Astrocyte (in vitro differentiated cells and primary cell): ENCODE results near the gene FOSL2. TPM values are rescaled to one million over a fixed set of nuclear protein-coding genes. Genes with fewer than 3 reads are reported as not detected.
A peak's percentile ranks its signal among the peaks of the same experiment; 100 is the strongest.

Source experiments
- DNase-seq: peaks from one replicate; pipeline ENCODE4 v3.0.0-alpha.2; 2010; ENCODE audit warnings: low read depth
- FAIRE-seq: peaks from 2 replicates; lab custom pipeline; 2011; peaks lifted over from hg19 to GRCh38; lab: Jason Lieb, UNC
- H2AFZ ChIP-seq: 2 replicates; pipeline ENCODE4 v1.6.0; 2012; ENCODE audit warnings: low read depth, low read length, inconsistent platforms
- H3K27ac ChIP-seq: 2 replicates; pipeline ENCODE4 v1.5.1; 2011; ENCODE audit warnings: low read depth, low read length, inconsistent platforms
- H3K27me3 ChIP-seq: 2 replicates; pipeline ENCODE4 v1.6.0; 2011; ENCODE audit warnings: low read length, inconsistent platforms; ENCODE audit not compliant: insufficient read depth
- H3K36me3 ChIP-seq: 2 replicates; pipeline ENCODE4 v1.5.1; 2011; ENCODE audit warnings: low read length, inconsistent platforms; ENCODE audit not compliant: insufficient read depth
- H3K4me1 ChIP-seq: 2 replicates; pipeline ENCODE4 v1.5.1; 2011; ENCODE audit warnings: low read length, inconsistent platforms; ENCODE audit not compliant: insufficient read depth
- H3K4me2 ChIP-seq: 2 replicates; pipeline ENCODE4 v1.6.0; 2012; ENCODE audit warnings: low read length, inconsistent platforms
- H3K4me3 ChIP-seq: 2 replicates; pipeline ENCODE4 v1.5.1; 2011; ENCODE audit warnings: low read depth, mild to moderate bottlenecking, low read length, inconsistent platforms; ENCODE audit not compliant: insufficient read depth
- H3K79me2 ChIP-seq: 2 replicates; pipeline ENCODE4 v1.6.0; 2012; ENCODE audit warnings: mild to moderate bottlenecking, low read length, inconsistent platforms; ENCODE audit not compliant: insufficient read depth
- H3K9ac ChIP-seq: 2 replicates; pipeline ENCODE4 v1.6.0; 2012; ENCODE audit warnings: mild to moderate bottlenecking, low read length, inconsistent platforms
- H3K9me3 ChIP-seq: 2 replicates; pipeline ENCODE4 v1.5.1; 2012; ENCODE audit warnings: low read depth, mild to moderate bottlenecking, low read length, inconsistent platforms; ENCODE audit not compliant: insufficient read depth
- H4K20me1 ChIP-seq: 2 replicates; pipeline ENCODE4 v1.6.0; 2012; ENCODE audit warnings: low read length, inconsistent platforms; ENCODE audit not compliant: insufficient read depth
- H3K27ac Mint-ChIP-seq: one replicate; pipeline ENCODE4 v1.8.0; 2021; ENCODE audit warnings: mild to moderate bottlenecking, mixed read lengths; ENCODE audit not compliant: unreplicated experiment
- H3K27me3 Mint-ChIP-seq: one replicate; pipeline ENCODE4 v1.8.0; 2021; ENCODE audit warnings: low read depth, mixed read lengths; ENCODE audit not compliant: unreplicated experiment
- H3K36me3 Mint-ChIP-seq: one replicate; pipeline ENCODE4 v1.8.0; 2021; ENCODE audit warnings: low read depth, mixed read lengths; ENCODE audit not compliant: unreplicated experiment
- H3K4me1 Mint-ChIP-seq: one replicate; pipeline ENCODE4 v1.8.0; 2021; ENCODE audit warnings: low read depth, mixed read lengths; ENCODE audit not compliant: unreplicated experiment
- H3K4me3 Mint-ChIP-seq: one replicate; pipeline ENCODE4 v1.8.0; 2021; ENCODE audit warnings: mild to moderate bottlenecking, moderate library complexity, mixed read lengths; ENCODE audit not compliant: unreplicated experiment
- H3K9me3 Mint-ChIP-seq: one replicate; pipeline ENCODE4 v1.8.0; 2021; ENCODE audit warnings: mild to moderate bottlenecking, mixed read lengths; ENCODE audit not compliant: unreplicated experiment
- EZH2 ChIP-seq: IDR thresholded peaks from 2 replicates; pipeline ENCODE4 v1.6.1; 2012; ENCODE audit warnings: mild to moderate bottlenecking, low read length, inconsistent platforms; ENCODE audit not compliant: insufficient read depth
- total RNA-seq: library from RNA; stranded (reverse); gene quantifications from 2 replicates; pipeline ENCODE4 v1.2.1, GENCODE V29; 2021
- TF ChIP-seq, protein P1 (sequence below): IDR thresholded peaks from 2 replicates; pipeline ENCODE4 v1.5.1; 2011; ENCODE audit warnings: low read depth, mild to moderate bottlenecking, inconsistent platforms, low read length, moderate library complexity; ENCODE audit not compliant: insufficient read depth

Gene FOSL2
- total RNA-seq, 1 donor from 2014 or later, result 158 TPM

DNA sequence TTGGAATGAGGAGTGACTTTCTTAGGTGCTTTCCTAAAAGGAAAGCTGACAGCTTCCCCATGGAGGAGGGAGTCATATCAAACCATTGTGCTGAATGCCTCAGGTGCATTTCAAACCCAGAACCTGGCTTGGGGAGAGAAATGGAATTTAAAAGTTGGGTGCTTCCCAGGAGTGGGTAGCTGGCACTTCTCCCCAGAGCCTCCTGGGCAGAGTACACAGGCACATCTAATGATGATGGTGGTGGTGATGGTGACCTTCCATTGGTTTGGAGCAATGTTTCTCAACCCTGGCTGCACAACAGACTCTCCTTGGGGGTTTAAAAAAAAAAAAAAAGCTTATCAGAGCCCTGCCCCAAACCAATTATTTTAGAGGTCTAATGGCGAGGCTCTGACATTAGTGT, 8.3 kb downstream of the FOSL2 start:
- H3K4me3 Mint-ChIP-seq, result peak overlapping the region; percentile 68
- Histone ChIP-seq H2AFZ (no peak overlapping the region), H4K20me1 (peaks cover 97% of the 10 kb centered on the region), H3K4me2 (peak overlapping the region; percentile 95), H3K79me2 (peaks cover 100% of the 10 kb centered on the region), H3K27me3 (no peaks in the 10 kb centered on the region), H3K36me3 (peaks cover 27% of the 10 kb centered on the region), H3K27ac (no peak overlapping the region), H3K4me1 (peaks cover 60% of the 10 kb centered on the region), H3K4me3 (no peak overlapping the region), H3K9me3 (no peaks in the 10 kb centered on the region), H3K9ac (no peak overlapping the region)
- H3K36me3 Mint-ChIP-seq, result peaks cover 32% of the 10 kb centered on the region
- FAIRE-seq, result no peak
- no peak for TF ChIP-seq EZH2
- TF ChIP-seq, protein P1, sequence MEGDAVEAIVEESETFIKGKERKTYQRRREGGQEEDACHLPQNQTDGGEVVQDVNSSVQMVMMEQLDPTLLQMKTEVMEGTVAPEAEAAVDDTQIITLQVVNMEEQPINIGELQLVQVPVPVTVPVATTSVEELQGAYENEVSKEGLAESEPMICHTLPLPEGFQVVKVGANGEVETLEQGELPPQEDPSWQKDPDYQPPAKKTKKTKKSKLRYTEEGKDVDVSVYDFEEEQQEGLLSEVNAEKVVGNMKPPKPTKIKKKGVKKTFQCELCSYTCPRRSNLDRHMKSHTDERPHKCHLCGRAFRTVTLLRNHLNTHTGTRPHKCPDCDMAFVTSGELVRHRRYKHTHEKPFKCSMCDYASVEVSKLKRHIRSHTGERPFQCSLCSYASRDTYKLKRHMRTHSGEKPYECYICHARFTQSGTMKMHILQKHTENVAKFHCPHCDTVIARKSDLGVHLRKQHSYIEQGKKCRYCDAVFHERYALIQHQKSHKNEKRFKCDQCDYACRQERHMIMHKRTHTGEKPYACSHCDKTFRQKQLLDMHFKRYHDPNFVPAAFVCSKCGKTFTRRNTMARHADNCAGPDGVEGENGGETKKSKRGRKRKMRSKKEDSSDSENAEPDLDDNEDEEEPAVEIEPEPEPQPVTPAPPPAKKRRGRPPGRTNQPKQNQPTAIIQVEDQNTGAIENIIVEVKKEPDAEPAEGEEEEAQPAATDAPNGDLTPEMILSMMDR, result no peak
- H3K9me3 Mint-ChIP-seq, result no peaks in the 10 kb centered on the region
- no peak for DNase-seq
- peak overlapping the region; percentile 34 for H3K27ac Mint-ChIP-seq
- no peaks in the 10 kb centered on the region for H3K27me3 Mint-ChIP-seq
- peaks cover 67% of the 10 kb centered on the region for H3K4me1 Mint-ChIP-seq

DNA sequence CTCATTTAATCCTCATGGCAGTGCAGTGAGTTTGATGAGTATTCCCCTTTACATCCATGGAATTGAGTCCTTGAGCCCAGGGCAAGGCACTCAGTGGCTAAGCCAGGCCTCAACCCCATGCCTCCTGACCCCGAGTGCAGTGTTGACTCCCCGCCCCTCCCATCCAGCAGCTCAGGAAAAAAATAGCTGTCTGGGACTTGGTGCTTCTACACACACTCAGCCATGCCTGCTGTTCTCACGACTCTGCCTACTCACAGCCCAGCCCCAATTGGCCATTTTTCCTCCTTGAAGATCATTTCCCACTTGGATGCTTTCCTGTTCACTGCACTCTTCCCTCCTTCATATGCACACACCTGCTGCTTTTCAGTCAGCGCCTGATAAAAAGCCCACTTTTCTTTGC, 8.8 kb downstream of the FOSL2 start:
- H3K79me2 ChIP-seq, result peaks cover 100% of the 10 kb centered on the region
- H2AFZ ChIP-seq, result no peak overlapping the region
- peaks cover 71% of the 10 kb centered on the region for H3K4me1 Mint-ChIP-seq
- FAIRE-seq, result no peak
- H3K9me3 Mint-ChIP-seq, result no peaks in the 10 kb centered on the region
- no peaks in the 10 kb centered on the region for H3K27me3 Mint-ChIP-seq
- H3K36me3 Mint-ChIP-seq, result peaks cover 34% of the 10 kb centered on the region
- DNase-seq, result no peak
- no peak for TF ChIP-seq EZH2
- TF ChIP-seq, protein P1, result no peak
- peaks cover 31% of the 10 kb centered on the region for H3K36me3 ChIP-seq
- H3K4me2 ChIP-seq, result no peak overlapping the region
- H3K27me3 ChIP-seq, result no peaks in the 10 kb centered on the region
- H3K4me3 Mint-ChIP-seq, result peak overlapping the region; percentile 3
- H3K9me3 ChIP-seq, result no peaks in the 10 kb centered on the region
- no peak overlapping the region for H3K27ac ChIP-seq
- no peak overlapping the region for H3K9ac ChIP-seq
- H3K27ac Mint-ChIP-seq, result peak overlapping the region; percentile 29
- H4K20me1 ChIP-seq, result peaks cover 95% of the 10 kb centered on the region
- no peak overlapping the region for H3K4me3 ChIP-seq
- H3K4me1 ChIP-seq, result peaks cover 61% of the 10 kb centered on the region

DNA sequence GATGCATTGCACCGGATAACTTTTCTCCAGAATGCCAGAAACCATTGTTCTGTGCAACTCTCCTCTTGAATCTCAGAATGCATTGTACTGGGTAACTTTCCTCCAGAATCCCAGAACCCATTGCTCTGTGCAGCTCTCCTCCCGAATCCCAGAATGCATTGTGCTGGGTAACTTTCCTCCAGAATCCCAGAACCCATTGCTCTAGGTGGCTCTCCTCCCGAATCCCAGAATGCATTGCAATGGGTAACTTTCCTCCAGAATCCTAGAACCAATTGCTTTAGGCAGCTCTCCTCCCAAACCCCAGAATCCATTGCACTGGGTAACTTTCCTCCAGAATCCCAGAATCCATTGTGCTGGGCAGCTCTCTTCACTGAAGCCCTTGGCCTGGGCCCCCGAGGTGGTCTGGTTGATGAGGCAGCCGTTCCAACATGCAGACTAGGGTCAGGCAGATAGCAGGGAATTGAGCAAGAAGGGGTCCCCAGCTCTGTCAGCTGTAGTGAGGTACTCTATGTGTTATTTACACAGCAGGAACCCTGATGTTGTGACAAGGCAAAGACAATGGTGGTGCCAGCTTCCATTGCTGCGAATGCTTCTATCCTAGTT, 9.4 kb downstream of the FOSL2 start:
- H3K36me3 Mint-ChIP-seq, result peaks cover 36% of the 10 kb centered on the region
- Histone ChIP-seq H3K27ac (no peak overlapping the region), H3K27me3 (no peaks in the 10 kb centered on the region), H4K20me1 (peaks cover 97% of the 10 kb centered on the region), H3K36me3 (peaks cover 32% of the 10 kb centered on the region), H3K9me3 (no peaks in the 10 kb centered on the region), H2AFZ (no peak overlapping the region), H3K9ac (no peak overlapping the region), H3K4me3 (no peak overlapping the region), H3K4me1 (peaks cover 67% of the 10 kb centered on the region), H3K4me2 (no peak overlapping the region), H3K79me2 (peaks cover 100% of the 10 kb centered on the region)
- DNase-seq (no peak), FAIRE-seq (no peak)
- H3K4me1 Mint-ChIP-seq, result peaks cover 78% of the 10 kb centered on the region
- no peaks in the 10 kb centered on the region for H3K9me3 Mint-ChIP-seq
- no peaks in the 10 kb centered on the region for H3K27me3 Mint-ChIP-seq
- H3K4me3 Mint-ChIP-seq, result peak overlapping the region; percentile 41
- TF ChIP-seq EZH2, result no peak
- TF ChIP-seq, protein P1, result no peak
- H3K27ac Mint-ChIP-seq, result peak overlapping the region; percentile 26
